Astrocyte of the hippocampus (primary cell): ENCODE results near the gene CLEC16A.
A peak's percentile ranks its signal among the peaks of the same experiment; 100 is the strongest.

ENCODE experiments used
- DNase-seq: peaks from one replicate; pipeline ENCODE4 v3.0.0; 2011; ENCODE audit warnings: low read depth, low spot score

CLEC16A gene

GRCh38 chr16:10944249-10945064, at the start of gene CLEC16A:
CLEC16A (plus strand) TSS chr16:10944564; CDS start chr16:10944718, 154 bp downstream.
- peak; percentile 99 for DNase-seq

- DNase-seq = peak; percentile 65
Observed at GRCh38 chr16:10895053-10895946, 49.1 kb upstream of the CLEC16A start.

GRCh38 chr16:10896165-10896564, 48.2 kb upstream of the CLEC16A start:
- DNase-seq = no peak

- no peak for DNase-seq
Observed at GRCh38 chr16:10896723-10897122, 47.6 kb upstream of the CLEC16A start.

GRCh38 chr16:10897134-10897533, 47.2 kb upstream of the CLEC16A start:
- no peak for DNase-seq

GRCh38 chr16:10902999-10903398, 41.4 kb upstream of the CLEC16A start:
- DNase-seq = no peak

- DNase-seq = no peak
Observed at GRCh38 chr16:10906482-10906881, 37.9 kb upstream of the CLEC16A start.

- DNase-seq = peak; percentile 52
Observed at GRCh38 chr16:10906914-10907756, 37.2 kb upstream of the CLEC16A start.

GRCh38 chr16:10907757-10908045, 36.7 kb upstream of the CLEC16A start:
- DNase-seq = no peak

- no peak for DNase-seq
Observed at GRCh38 chr16:10911267-10911666, 33.1 kb upstream of the CLEC16A start.

GRCh38 chr16:10916534-10916933, 27.8 kb upstream of the CLEC16A start:
- DNase-seq = no peak

- DNase-seq = peak; percentile 97
Observed at GRCh38 chr16:10918294-10919002, 25.9 kb upstream of the CLEC16A start.

- DNase-seq = no peak
Observed at GRCh38 chr16:10919003-10919351, 25.4 kb upstream of the CLEC16A start.

GRCh38 chr16:10920726-10921427, 23.5 kb upstream of the CLEC16A start:
- DNase-seq = no peak

- no peak for DNase-seq
Observed at GRCh38 chr16:10921536-10922327, 22.6 kb upstream of the CLEC16A start.

GRCh38 chr16:10922328-10923145, 21.8 kb upstream of the CLEC16A start:
- peak; percentile 45 for DNase-seq

GRCh38 chr16:10923146-10923649, 21.2 kb upstream of the CLEC16A start:
- no peak for DNase-seq

- no peak for DNase-seq
Observed at GRCh38 chr16:10923650-10924214, 20.6 kb upstream of the CLEC16A start.
